HepG2 (cell line): ENCODE data around the gene CAMKV. TPM values are rescaled to one million over a fixed set of nuclear protein-coding genes. Genes with fewer than 3 reads are reported as not detected.

Experiments used
- GABPA ChIP-seq, 2 experiments: IDR thresholded peaks; 2 replicates each; pipeline ENCODE4 v1.6.1; 2011 to 2016; ENCODE audit warnings: low read depth in 2 of 2, low read length in 1 of 2, missing biosample characterization in 1 of 2, missing genetic modification characterization in 1 of 2
- PLRG1 ChIP-seq: fragments of 450-650 bp; conservative IDR thresholded peaks from 2 replicates; pipeline ENCODE4 v1.6.1; 2016
- THAP7 ChIP-seq: sonication (generic); formaldehyde crosslinking; IDR thresholded peaks from 2 replicates; pipeline ENCODE4 v1.8.1; 2023; ENCODE audit warnings: mild to moderate bottlenecking, missing genetic modification reagents
- TSC22D2 ChIP-seq: sonication (generic); formaldehyde crosslinking; IDR thresholded peaks from 2 replicates; pipeline ENCODE4 v1.5.1; 2020; ENCODE audit warnings: missing genetic modification reagents, mild to moderate bottlenecking, borderline replicate concordance
- XRCC5 ChIP-seq: fragments of 200-400 bp; formaldehyde crosslinking; optimal IDR thresholded peaks from 2 replicates; pipeline ENCODE3; 2017; ENCODE audit warnings: mild to moderate bottlenecking, low read length
- ZGPAT ChIP-seq: IDR thresholded peaks from 2 replicates; pipeline ENCODE4 v1.6.1; 2016; ENCODE audit warnings: mild to moderate bottlenecking
- ZNF333 ChIP-seq: sonication (generic); formaldehyde crosslinking; IDR thresholded peaks from 2 replicates; pipeline ENCODE4 v1.4.0; 2020; ENCODE audit warnings: mild to moderate bottlenecking, missing genetic modification reagents, borderline replicate concordance
- ZNF337 ChIP-seq: sonication (generic); formaldehyde crosslinking; IDR thresholded peaks from 2 replicates; pipeline ENCODE4 v1.5.1; 2020; ENCODE audit warnings: missing genetic modification reagents, low read depth, mild to moderate bottlenecking, borderline replicate concordance
- ZNF550 ChIP-seq: sonication (generic); formaldehyde crosslinking; IDR thresholded peaks from 2 replicates; pipeline ENCODE4 v1.4.0; 2020; ENCODE audit warnings: mild to moderate bottlenecking, missing genetic modification reagents, borderline replicate concordance
- ZNF878 ChIP-seq: sonication (generic); formaldehyde crosslinking; IDR thresholded peaks from 2 replicates; pipeline ENCODE4 v1.8.1; 2023; ENCODE audit warnings: mild to moderate bottlenecking, missing genetic modification reagents, moderate library complexity
- ZSCAN30 ChIP-seq: sonication (generic); formaldehyde crosslinking; IDR thresholded peaks from 2 replicates; pipeline ENCODE4 v1.5.0; 2020; ENCODE audit warnings: mild to moderate bottlenecking, missing genetic modification reagents
- polyA plus RNA-seq, 8 experiments: library from polyadenylated mRNA; depleted of rRNA in 3 of 8; stranded (reverse) in 7 of 8; unstranded in 1 of 8; fragments of >200 nt; fragmentation: Illumina TruSeq in 4 of 8; extraction: Trizol in 4 of 8; gene quantifications; 2 replicates each; pipeline versions ENCODE4 v1.2.1 to v1.2.3, GENCODE V29; 2011 to 2016; ENCODE audit warnings: low read depth in 4 of 8, missing spikeins in 1 of 8, mixed read lengths in 1 of 8; ENCODE audit not compliant: insufficient read depth in 1 of 8
- total RNA-seq, 5 experiments: library from RNA; depleted of rRNA; stranded (reverse); fragments of >200 nt; fragmentation: Illumina TruSeq; extraction: Trizol; gene quantifications; 2 replicates each; pipeline ENCODE4 v1.2.3, GENCODE V29; 2016; ENCODE audit warnings: low read depth in 1 of 5
- TF ChIP-seq, protein P1 (sequence below): sonication (generic); formaldehyde crosslinking; IDR thresholded peaks from 2 replicates; pipeline ENCODE4 v1.5.0; 2020; ENCODE audit warnings: mild to moderate bottlenecking, missing genetic modification reagents
- TF ChIP-seq, protein P2 (sequence below), 2 experiments: sonication (generic) in 1 of 2; formaldehyde crosslinking in 1 of 2; IDR thresholded peaks; 2 replicates each; pipeline versions ENCODE4 v1.4.0 to v1.6.1; 2018 to 2020; ENCODE audit warnings: missing genetic modification reagents in 2 of 2, borderline replicate concordance in 1 of 2, low read depth in 1 of 2, mild to moderate bottlenecking in 1 of 2, missing biosample characterization in 1 of 2
- TF ChIP-seq, protein P3 (sequence below): sonication (generic); formaldehyde crosslinking; IDR thresholded peaks from 2 replicates; pipeline ENCODE4 v1.4.0; 2020; ENCODE audit warnings: missing genetic modification reagents, borderline replicate concordance

Gene CAMKV
- total and polyA plus RNA-seq, 2 of the 13 experiments (the other 11 are each of a cell fraction or from before 2014, with no cell fraction given), result 0.13 to 0.15 TPM

GRCh38 chr3:49873623-49874022 is 3.9 kb upstream of the CAMKV start (continued):
- TF ChIP-seq, protein P1, sequence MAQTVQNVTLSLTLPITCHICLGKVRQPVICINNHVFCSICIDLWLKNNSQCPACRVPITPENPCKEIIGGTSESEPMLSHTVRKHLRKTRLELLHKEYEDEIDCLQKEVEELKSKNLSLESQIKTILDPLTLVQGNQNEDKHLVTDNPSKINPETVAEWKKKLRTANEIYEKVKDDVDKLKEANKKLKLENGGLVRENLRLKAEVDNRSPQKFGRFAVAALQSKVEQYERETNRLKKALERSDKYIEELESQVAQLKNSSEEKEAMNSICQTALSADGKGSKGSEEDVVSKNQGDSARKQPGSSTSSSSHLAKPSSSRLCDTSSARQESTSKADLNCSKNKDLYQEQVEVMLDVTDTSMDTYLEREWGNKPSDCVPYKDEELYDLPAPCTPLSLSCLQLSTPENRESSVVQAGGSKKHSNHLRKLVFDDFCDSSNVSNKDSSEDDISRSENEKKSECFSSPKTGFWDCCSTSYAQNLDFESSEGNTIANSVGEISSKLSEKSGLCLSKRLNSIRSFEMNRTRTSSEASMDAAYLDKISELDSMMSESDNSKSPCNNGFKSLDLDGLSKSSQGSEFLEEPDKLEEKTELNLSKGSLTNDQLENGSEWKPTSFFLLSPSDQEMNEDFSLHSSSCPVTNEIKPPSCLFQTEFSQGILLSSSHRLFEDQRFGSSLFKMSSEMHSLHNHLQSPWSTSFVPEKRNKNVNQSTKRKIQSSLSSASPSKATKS (CRISPR knock-in tag), result no peak
- TF ChIP-seq ZSCAN30 (CRISPR knock-in tag), result no peak
- no peak for TF ChIP-seq ZNF333 (CRISPR knock-in tag)
- no peak for TF ChIP-seq GABPA (IDR thresholded peaks at IDR 0.05; ENCODE audit: low read depth, low read length)
- TF ChIP-seq GABPA (CRISPR knock-in tag; IDR thresholded peaks at IDR 0.05; ENCODE audit: low read depth), result no peak
- TF ChIP-seq XRCC5, result no peak
- TF ChIP-seq ZNF878 (CRISPR knock-in tag), result no peak
- no peak for TF ChIP-seq THAP7 (CRISPR knock-in tag)
- TF ChIP-seq, protein P2, sequence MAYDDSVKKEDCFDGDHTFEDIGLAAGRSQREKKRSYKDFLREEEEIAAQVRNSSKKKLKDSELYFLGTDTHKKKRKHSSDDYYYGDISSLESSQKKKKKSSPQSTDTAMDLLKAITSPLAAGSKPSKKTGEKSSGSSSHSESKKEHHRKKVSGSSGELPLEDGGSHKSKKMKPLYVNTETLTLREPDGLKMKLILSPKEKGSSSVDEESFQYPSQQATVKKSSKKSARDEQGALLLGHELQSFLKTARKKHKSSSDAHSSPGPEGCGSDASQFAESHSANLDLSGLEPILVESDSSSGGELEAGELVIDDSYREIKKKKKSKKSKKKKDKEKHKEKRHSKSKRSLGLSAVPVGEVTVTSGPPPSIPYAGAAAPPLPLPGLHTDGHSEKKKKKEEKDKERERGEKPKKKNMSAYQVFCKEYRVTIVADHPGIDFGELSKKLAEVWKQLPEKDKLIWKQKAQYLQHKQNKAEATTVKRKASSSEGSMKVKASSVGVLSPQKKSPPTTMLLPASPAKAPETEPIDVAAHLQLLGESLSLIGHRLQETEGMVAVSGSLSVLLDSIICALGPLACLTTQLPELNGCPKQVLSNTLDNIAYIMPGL (CRISPR knock-in tag; IDR thresholded peaks at IDR 0.05; ENCODE audit: borderline replicate concordance in 1 of 2, low read depth in 1 of 2), result no peak
- TF ChIP-seq ZNF550 (CRISPR knock-in tag), result no peak
- TF ChIP-seq, protein P3, sequence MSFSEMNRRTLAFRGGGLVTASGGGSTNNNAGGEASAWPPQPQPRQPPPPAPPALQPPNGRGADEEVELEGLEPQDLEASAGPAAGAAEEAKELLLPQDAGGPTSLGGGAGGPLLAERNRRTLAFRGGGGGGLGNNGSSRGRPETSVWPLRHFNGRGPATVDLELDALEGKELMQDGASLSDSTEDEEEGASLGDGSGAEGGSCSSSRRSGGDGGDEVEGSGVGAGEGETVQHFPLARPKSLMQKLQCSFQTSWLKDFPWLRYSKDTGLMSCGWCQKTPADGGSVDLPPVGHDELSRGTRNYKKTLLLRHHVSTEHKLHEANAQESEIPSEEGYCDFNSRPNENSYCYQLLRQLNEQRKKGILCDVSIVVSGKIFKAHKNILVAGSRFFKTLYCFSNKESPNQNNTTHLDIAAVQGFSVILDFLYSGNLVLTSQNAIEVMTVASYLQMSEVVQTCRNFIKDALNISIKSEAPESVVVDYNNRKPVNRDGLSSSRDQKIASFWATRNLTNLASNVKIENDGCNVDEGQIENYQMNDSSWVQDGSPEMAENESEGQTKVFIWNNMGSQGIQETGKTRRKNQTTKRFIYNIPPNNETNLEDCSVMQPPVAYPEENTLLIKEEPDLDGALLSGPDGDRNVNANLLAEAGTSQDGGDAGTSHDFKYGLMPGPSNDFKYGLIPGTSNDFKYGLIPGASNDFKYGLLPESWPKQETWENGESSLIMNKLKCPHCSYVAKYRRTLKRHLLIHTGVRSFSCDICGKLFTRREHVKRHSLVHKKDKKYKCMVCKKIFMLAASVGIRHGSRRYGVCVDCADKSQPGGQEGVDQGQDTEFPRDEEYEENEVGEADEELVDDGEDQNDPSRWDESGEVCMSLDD, result no peak
- no peak for TF ChIP-seq TSC22D2 (CRISPR knock-in tag)
- TF ChIP-seq ZGPAT (CRISPR knock-in tag), result peak; percentile 62
- TF ChIP-seq PLRG1, result no peak
- no peak for TF ChIP-seq ZNF337 (CRISPR knock-in tag)
